Kidney epithelial cell (primary cell): ENCODE results near the gene CHFR. TPM values are rescaled to one million over a fixed set of nuclear protein-coding genes. Genes with fewer than 3 reads are reported as not detected.
A peak's percentile ranks its signal among the peaks of the same experiment; 100 is the strongest.
"Not testable (repeated sequence)": the region's sequence is repeated elsewhere in the genome, so short reads cannot be mapped to it uniquely, and the experiment has no call there.

ENCODE experiments used
- DNase-seq: peaks from one replicate; pipeline ENCODE4 v3.0.0-alpha.2; 2010; ENCODE audit warnings: low read depth
- H3K27me3 ChIP-seq: 2 replicates; pipeline ENCODE4 v1.6.0; 2011; ENCODE audit warnings: low read length; ENCODE audit not compliant: control insufficient read depth, insufficient read depth
- H3K36me3 ChIP-seq: 2 replicates; pipeline ENCODE4 v1.5.1; 2011; ENCODE audit warnings: low read length; ENCODE audit not compliant: control insufficient read depth, insufficient read depth
- H3K4me3 ChIP-seq: 2 replicates; pipeline ENCODE4 v1.5.1; 2011; ENCODE audit warnings: low read depth, mild to moderate bottlenecking, control low read depth, low read length
- total RNA-seq: library from RNA; depleted of rRNA; stranded (reverse); fragments of >200 nt; gene quantifications from 2 replicates; pipeline ENCODE4 v1.2.3, GENCODE V29; 2015
- TF ChIP-seq, protein P1 (sequence below): IDR thresholded peaks from 2 replicates; pipeline ENCODE4 v1.5.1; 2011; ENCODE audit warnings: mild to moderate bottlenecking, moderate library complexity, low read length, control low read depth, inconsistent platforms; ENCODE audit not compliant: insufficient read depth, poor library complexity, severe bottlenecking

Gene CHFR
- total RNA-seq, 1 donor from 2014 or later: 51.3 TPM

GRCh38 chr12:132812631-132813305 lies 74.6 kb downstream of the CHFR start:
- DNase-seq: no peak
- no peaks in the 10 kb centered on the region for H3K27me3 ChIP-seq
- TF ChIP-seq, protein P1, sequence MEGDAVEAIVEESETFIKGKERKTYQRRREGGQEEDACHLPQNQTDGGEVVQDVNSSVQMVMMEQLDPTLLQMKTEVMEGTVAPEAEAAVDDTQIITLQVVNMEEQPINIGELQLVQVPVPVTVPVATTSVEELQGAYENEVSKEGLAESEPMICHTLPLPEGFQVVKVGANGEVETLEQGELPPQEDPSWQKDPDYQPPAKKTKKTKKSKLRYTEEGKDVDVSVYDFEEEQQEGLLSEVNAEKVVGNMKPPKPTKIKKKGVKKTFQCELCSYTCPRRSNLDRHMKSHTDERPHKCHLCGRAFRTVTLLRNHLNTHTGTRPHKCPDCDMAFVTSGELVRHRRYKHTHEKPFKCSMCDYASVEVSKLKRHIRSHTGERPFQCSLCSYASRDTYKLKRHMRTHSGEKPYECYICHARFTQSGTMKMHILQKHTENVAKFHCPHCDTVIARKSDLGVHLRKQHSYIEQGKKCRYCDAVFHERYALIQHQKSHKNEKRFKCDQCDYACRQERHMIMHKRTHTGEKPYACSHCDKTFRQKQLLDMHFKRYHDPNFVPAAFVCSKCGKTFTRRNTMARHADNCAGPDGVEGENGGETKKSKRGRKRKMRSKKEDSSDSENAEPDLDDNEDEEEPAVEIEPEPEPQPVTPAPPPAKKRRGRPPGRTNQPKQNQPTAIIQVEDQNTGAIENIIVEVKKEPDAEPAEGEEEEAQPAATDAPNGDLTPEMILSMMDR: no peak
- H3K4me3 ChIP-seq: no peak overlapping the region
- peaks cover 2% of the 10 kb centered on the region for H3K36me3 ChIP-seq

- not testable (repeated sequence) for H3K36me3 ChIP-seq, H3K4me3 ChIP-seq, DNase-seq, H3K27me3 ChIP-seq
- TF ChIP-seq, protein P1: peak; percentile 43
Observed at GRCh38 chr12:132809391-132809790, 78.0 kb downstream of the CHFR start.

- Histone ChIP-seq H3K36me3 (peaks cover 5% of the 10 kb centered on the region), H3K4me3 (no peak overlapping the region), H3K27me3 (no peaks in the 10 kb centered on the region)
- TF ChIP-seq, protein P1: no peak
- no peak for DNase-seq
Observed at GRCh38 chr12:132807295-132808092, 79.9 kb downstream of the CHFR start.

- TF ChIP-seq, protein P1: no peak
- no peaks in the 10 kb centered on the region for H3K27me3 ChIP-seq
- peaks cover 5% of the 10 kb centered on the region for H3K36me3 ChIP-seq
- H3K4me3 ChIP-seq: no peak overlapping the region
- DNase-seq: no peak
Observed at GRCh38 chr12:132806857-132807256, 80.5 kb downstream of the CHFR start.

DNA sequence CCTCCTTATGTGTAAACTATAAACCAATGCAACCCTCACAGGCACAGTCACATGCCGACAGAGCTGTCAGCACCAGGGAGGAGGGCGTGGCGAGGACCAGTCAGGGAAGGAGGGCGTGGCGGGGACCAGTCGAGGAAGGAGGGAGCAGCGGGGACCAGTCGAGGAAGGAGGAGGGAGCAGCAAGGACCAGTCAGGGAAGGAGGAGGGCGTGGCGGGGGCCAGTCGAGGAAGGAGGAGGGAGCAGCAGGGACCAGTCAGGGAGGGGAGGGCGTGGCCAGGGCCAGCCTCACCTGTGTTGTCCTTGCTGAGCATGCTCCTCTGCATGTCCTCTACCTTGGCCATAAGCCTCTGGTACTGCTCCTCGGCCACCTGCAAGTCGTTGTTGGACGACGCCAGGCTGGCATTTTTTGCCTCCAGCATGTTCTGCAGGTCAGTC lies 83.0 kb downstream of the CHFR start:
- no peak for DNase-seq
- no peaks in the 10 kb centered on the region for H3K27me3 ChIP-seq
- H3K36me3 ChIP-seq: peaks cover 5% of the 10 kb centered on the region
- TF ChIP-seq, protein P1: no peak
- no peak overlapping the region for H3K4me3 ChIP-seq

GRCh38 chr12:132803888-132804287 lies 83.5 kb downstream of the CHFR start:
- no peak overlapping the region for H3K4me3 ChIP-seq
- peaks cover 5% of the 10 kb centered on the region for H3K36me3 ChIP-seq
- TF ChIP-seq, protein P1: no peak
- no peaks in the 10 kb centered on the region for H3K27me3 ChIP-seq
- no peak for DNase-seq
